HG03571 (cell line): ENCODE measurements around the gene POTEB3.
"Not testable (repeated sequence)": the region's sequence is repeated elsewhere in the genome, so short reads cannot be mapped to it uniquely, and the experiment has no call there.

ENCODE experiments used
- ATAC-seq: cut with Tn5 transposase; IDR thresholded peaks from one replicate; pipeline ENCODE4 v1.9.1; 2021; ENCODE audit not compliant: unreplicated experiment

POTEB3 gene

GRCh38 chr15:21440399-21440798 is at the start of gene POTEB3:
POTEB3 (minus strand) TSS chr15:21440499; CDS start chr15:21440011, 488 bp downstream.
- not testable (repeated sequence) for ATAC-seq

- not testable (repeated sequence) for ATAC-seq
Observed at GRCh38 chr15:21453683-21454082, 13.4 kb upstream of the POTEB3 start.

- not testable (repeated sequence) for ATAC-seq
Observed at GRCh38 chr15:21451920-21452563, 11.7 kb upstream of the POTEB3 start.

GRCh38 chr15:21451487-21451886 is 11.2 kb upstream of the POTEB3 start:
- ATAC-seq, result not testable (repeated sequence)

GRCh38 chr15:21407366-21407765 is 32.9 kb downstream of the POTEB3 start:
- not testable (repeated sequence) for ATAC-seq

GRCh38 chr15:21401531-21401930 is 38.8 kb downstream of the POTEB3 start:
- not testable (repeated sequence) for ATAC-seq

GRCh38 chr15:21399111-21399510 is 41.2 kb downstream of the POTEB3 start:
- not testable (repeated sequence) for ATAC-seq

GRCh38 chr15:21398511-21398910 is 41.8 kb downstream of the POTEB3 start:
- ATAC-seq, result not testable (repeated sequence)

- ATAC-seq, result not testable (repeated sequence)
Observed at GRCh38 chr15:21397656-21398055, 42.6 kb downstream of the POTEB3 start.

GRCh38 chr15:21397186-21397585 is 43.1 kb downstream of the POTEB3 start:
- ATAC-seq, result not testable (repeated sequence)

- ATAC-seq, result not testable (repeated sequence)
Observed at GRCh38 chr15:21385961-21386360, 54.3 kb downstream of the POTEB3 start.

- ATAC-seq, result not testable (repeated sequence)
Observed at GRCh38 chr15:21383866-21384485, 56.3 kb downstream of the POTEB3 start.

GRCh38 chr15:21373682-21374081 is 66.6 kb downstream of the POTEB3 start:
- not testable (repeated sequence) for ATAC-seq

- not testable (repeated sequence) for ATAC-seq
Observed at GRCh38 chr15:21369177-21369576, 71.1 kb downstream of the POTEB3 start.

- ATAC-seq, result not testable (repeated sequence)
Observed at GRCh38 chr15:21368625-21369024, 71.7 kb downstream of the POTEB3 start.
